Measurements from ENCODE around the gene NAGA.

- TF ChIP-seq POLR2A (IDR thresholded peaks at IDR 0.05) (no peak), CTCF (IDR thresholded peaks at IDR 0.05) (no peak)
These were observed 6.3 kb upstream of the NAGA start for GRCh38 chr22:42076764-42077485.
